Nephron (organoid): ENCODE data around the gene HAS3.

Experiments used
- H3K27ac Mint-ChIP-seq, 3 experiments: 2 replicates each; pipeline ENCODE4 v1.8.0; 2020; ENCODE audit warnings: mixed read lengths in 3 of 3, mild to moderate bottlenecking in 2 of 3, moderate library complexity in 1 of 3
- H3K27me3 Mint-ChIP-seq: 2 replicates; pipeline ENCODE4 v1.8.0; 2021; ENCODE audit warnings: low read depth, mild to moderate bottlenecking, moderate library complexity, mixed read lengths
- H3K36me3 Mint-ChIP-seq: 2 replicates; pipeline ENCODE4 v1.8.0; 2020; ENCODE audit warnings: low read depth, mixed read lengths
- H3K4me1 Mint-ChIP-seq: 2 replicates; pipeline ENCODE4 v1.8.0; 2020; ENCODE audit warnings: mixed read lengths
- H3K4me3 Mint-ChIP-seq, 3 experiments: 2 replicates each; pipeline ENCODE4 v1.8.0; 2020; ENCODE audit warnings: mild to moderate bottlenecking in 3 of 3, mixed read lengths in 3 of 3, moderate library complexity in 2 of 3
- H3K9me3 Mint-ChIP-seq: 2 replicates; pipeline ENCODE4 v1.8.0; 2020; ENCODE audit warnings: mixed read lengths
- TF ChIP-seq, protein P1 (sequence below), 3 experiments: fragments of 200-600 bp; sonication (generic); IDR thresholded peaks; one replicate each; pipeline ENCODE4 v1.5.0; 2021; ENCODE audit warnings: antibody characterized with exemption in 3 of 3; ENCODE audit not compliant: unreplicated experiment in 3 of 3

HAS3 gene

GRCh38 chr16:69087161-69087581, 18.3 kb upstream of the HAS3 start:
- peaks cover 12% of the 10 kb centered on the region for H3K36me3 Mint-ChIP-seq
- TF ChIP-seq, protein P1, sequence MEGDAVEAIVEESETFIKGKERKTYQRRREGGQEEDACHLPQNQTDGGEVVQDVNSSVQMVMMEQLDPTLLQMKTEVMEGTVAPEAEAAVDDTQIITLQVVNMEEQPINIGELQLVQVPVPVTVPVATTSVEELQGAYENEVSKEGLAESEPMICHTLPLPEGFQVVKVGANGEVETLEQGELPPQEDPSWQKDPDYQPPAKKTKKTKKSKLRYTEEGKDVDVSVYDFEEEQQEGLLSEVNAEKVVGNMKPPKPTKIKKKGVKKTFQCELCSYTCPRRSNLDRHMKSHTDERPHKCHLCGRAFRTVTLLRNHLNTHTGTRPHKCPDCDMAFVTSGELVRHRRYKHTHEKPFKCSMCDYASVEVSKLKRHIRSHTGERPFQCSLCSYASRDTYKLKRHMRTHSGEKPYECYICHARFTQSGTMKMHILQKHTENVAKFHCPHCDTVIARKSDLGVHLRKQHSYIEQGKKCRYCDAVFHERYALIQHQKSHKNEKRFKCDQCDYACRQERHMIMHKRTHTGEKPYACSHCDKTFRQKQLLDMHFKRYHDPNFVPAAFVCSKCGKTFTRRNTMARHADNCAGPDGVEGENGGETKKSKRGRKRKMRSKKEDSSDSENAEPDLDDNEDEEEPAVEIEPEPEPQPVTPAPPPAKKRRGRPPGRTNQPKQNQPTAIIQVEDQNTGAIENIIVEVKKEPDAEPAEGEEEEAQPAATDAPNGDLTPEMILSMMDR (IDR thresholded peaks at IDR 0.05; ENCODE audit: unreplicated experiment in 3 of 3), result no peak
- H3K4me3 Mint-ChIP-seq, result no peak overlapping the region
- H3K27ac Mint-ChIP-seq, result no peak overlapping the region
- H3K4me1 Mint-ChIP-seq, result peaks cover 13% of the 10 kb centered on the region
- no peaks in the 10 kb centered on the region for H3K9me3 Mint-ChIP-seq
- no peaks in the 10 kb centered on the region for H3K27me3 Mint-ChIP-seq

DNA sequence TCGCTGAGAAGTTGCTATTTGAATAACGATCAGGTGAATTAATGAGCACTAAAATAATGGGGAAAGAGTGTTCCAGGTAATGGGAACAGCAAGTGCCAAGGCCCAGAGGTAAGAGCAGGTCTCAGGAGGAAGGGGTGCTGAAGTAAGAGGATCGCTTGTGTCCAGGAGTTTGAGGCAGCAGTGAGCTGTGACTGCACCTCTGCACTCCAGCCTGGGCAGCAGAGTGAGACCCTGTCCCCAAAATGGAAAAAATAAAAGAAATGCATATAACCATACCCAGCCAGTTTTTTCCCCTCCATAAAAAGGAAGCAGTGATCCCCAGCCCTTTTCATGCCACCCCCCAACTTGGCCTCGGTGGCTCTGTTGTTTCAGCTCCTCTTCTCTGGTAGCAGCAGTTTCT, 16.8 kb upstream of the HAS3 start:
- Mint-ChIP-seq H3K4me3 (no peak overlapping the region), H3K4me1 (peaks cover 13% of the 10 kb centered on the region), H3K27me3 (no peaks in the 10 kb centered on the region), H3K9me3 (no peaks in the 10 kb centered on the region), H3K27ac (no peak overlapping the region), H3K36me3 (peaks cover 9% of the 10 kb centered on the region)
- TF ChIP-seq, protein P1 (IDR thresholded peaks at IDR 0.05; ENCODE audit: unreplicated experiment in 3 of 3), result no peak

GRCh38 chr16:69089091-69089910, 16.2 kb upstream of the HAS3 start:
- Mint-ChIP-seq H3K36me3 (peaks cover 5% of the 10 kb centered on the region), H3K4me3 (no peak overlapping the region), H3K4me1 (peaks cover 13% of the 10 kb centered on the region), H3K9me3 (no peaks in the 10 kb centered on the region), H3K27me3 (no peaks in the 10 kb centered on the region), H3K27ac (peak overlapping the region in 1 of 3 experiments; percentile 29)
- TF ChIP-seq, protein P1 (IDR thresholded peaks at IDR 0.05; ENCODE audit: unreplicated experiment in 3 of 3), result no peak

DNA sequence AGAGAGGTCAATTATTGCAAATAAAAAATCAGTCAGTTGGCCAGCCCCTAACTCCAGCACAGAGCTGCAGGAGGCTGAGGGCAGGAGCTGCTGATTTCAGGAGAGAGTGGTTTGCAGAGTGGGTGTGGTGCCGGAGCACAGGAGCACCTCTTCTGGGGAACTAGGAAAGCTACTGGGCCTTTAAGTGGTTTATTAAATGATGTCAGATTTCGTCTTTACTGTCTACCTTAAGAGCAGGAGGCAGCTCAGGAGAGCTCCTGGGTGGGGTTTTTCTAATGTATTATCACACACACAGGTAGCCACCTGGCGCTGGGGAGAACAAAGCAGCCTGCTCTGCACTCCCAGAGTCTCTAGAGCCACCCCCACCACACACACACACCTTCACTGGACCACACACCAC, 11.5 kb upstream of the HAS3 start:
- no peaks in the 10 kb centered on the region for H3K36me3 Mint-ChIP-seq
- no peaks in the 10 kb centered on the region for H3K27me3 Mint-ChIP-seq
- TF ChIP-seq, protein P1 (IDR thresholded peaks at IDR 0.05; ENCODE audit: unreplicated experiment in 3 of 3), result no peak
- no peak overlapping the region for H3K27ac Mint-ChIP-seq
- no peak overlapping the region for H3K4me3 Mint-ChIP-seq
- H3K4me1 Mint-ChIP-seq, result peaks cover 6% of the 10 kb centered on the region
- H3K9me3 Mint-ChIP-seq, result no peaks in the 10 kb centered on the region

DNA sequence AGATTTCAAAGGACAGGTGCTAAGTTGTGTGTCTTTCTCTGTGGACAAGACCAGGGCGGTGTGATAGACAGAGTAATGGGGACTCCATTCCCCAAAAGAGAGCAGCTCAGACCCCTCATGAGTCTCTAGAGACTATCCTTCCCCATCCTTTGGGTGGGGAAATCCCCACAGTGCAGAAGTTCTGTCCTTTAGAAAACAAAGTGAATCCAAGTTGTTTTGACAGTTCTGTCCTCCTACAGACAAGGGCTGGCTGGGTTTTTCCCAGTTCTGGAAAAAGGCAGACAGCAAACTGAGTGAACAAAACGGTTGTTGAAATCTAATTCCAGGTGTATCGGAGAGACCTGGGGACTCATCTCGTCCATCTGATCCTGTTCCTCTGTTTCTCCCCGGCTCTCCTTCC, 11.0 kb upstream of the HAS3 start:
- Mint-ChIP-seq H3K27me3 (no peaks in the 10 kb centered on the region), H3K4me1 (peaks cover under 1% of the 10 kb centered on the region), H3K9me3 (no peaks in the 10 kb centered on the region), H3K4me3 (no peak overlapping the region), H3K27ac (no peak overlapping the region), H3K36me3 (no peaks in the 10 kb centered on the region)
- TF ChIP-seq, protein P1 (IDR thresholded peaks at IDR 0.05; ENCODE audit: unreplicated experiment in 3 of 3), result no peak

- no peaks in the 10 kb centered on the region for H3K36me3 Mint-ChIP-seq
- peaks cover 5% of the 10 kb centered on the region for H3K4me1 Mint-ChIP-seq
- H3K9me3 Mint-ChIP-seq, result no peaks in the 10 kb centered on the region
- peaks cover 6% of the 10 kb centered on the region for H3K27me3 Mint-ChIP-seq
- TF ChIP-seq, protein P1 (IDR thresholded peaks at IDR 0.05; ENCODE audit: unreplicated experiment in 3 of 3), result no peak
- no peak overlapping the region for H3K4me3 Mint-ChIP-seq
- H3K27ac Mint-ChIP-seq, result no peak overlapping the region
Observed at GRCh38 chr16:69095193-69095592, 10.3 kb upstream of the HAS3 start.
